CD4-positive, alpha-beta T cell treated with Interleukin-1 beta for 1 hour (primary cell): ENCODE measurements around the gene SOX13.
A peak's percentile ranks its signal among the peaks of the same experiment; 100 is the strongest.
"Not testable (repeated sequence)": the region's sequence is repeated elsewhere in the genome, so short reads cannot be mapped to it uniquely, and the experiment has no call there.

Source experiments
- DNase-seq, 2 donors: peaks; one replicate each; pipeline ENCODE4 v3.0.0-alpha.2; 2020 to 2022

SOX13 gene

DNA sequence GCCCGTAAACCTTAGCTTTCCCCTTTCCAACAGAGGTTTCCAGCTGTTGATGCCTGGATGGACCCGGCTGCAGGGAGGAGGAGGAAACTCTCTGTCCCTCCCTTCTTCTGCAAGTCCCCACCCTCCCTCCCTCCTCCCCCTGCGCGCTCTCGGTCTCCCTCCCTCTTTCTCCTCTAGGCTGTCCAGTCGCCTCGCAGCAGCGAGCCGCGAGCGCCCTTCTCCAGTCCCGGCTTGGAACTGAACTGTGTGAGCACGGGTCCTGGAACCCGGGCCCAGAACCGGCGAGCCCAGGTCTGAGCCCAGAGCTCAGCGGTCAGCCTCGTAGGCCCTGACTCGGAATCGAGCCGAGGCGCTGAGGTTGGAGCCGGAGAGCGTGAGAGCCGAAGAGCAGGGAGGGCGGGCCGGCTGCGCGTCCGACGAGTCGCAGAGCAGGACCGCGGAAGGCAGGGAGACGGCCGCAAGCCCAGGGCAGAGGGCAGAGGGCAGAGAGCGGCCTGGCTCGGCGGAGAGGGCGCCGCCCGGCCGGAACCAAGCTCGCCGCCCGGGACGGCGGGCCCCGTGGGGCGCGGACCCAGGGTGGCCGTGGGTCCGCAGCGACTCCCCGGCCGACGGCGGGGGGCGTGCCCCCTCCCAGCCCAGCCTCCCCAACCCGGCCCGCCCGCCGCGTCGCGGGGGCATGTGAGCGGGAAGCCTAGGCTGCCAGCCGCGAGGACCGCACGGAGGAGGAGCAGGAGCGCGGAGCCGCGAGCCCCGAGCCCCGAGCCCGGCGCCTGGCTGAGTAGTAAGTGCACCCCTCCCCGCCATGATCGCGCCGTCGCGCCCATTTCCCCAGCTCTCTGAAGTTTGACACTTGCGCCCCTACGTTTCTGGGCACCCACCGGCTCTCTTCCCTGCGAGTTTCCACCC, at the start of gene SOX13:
Gene SOX13, plus strand, starts transcription at position 185 of the 906 bp plus-strand sequence. CDS start 39,801 bp downstream, outside the sequence.
- DNase-seq: peak; percentile 30 to 34

DNA sequence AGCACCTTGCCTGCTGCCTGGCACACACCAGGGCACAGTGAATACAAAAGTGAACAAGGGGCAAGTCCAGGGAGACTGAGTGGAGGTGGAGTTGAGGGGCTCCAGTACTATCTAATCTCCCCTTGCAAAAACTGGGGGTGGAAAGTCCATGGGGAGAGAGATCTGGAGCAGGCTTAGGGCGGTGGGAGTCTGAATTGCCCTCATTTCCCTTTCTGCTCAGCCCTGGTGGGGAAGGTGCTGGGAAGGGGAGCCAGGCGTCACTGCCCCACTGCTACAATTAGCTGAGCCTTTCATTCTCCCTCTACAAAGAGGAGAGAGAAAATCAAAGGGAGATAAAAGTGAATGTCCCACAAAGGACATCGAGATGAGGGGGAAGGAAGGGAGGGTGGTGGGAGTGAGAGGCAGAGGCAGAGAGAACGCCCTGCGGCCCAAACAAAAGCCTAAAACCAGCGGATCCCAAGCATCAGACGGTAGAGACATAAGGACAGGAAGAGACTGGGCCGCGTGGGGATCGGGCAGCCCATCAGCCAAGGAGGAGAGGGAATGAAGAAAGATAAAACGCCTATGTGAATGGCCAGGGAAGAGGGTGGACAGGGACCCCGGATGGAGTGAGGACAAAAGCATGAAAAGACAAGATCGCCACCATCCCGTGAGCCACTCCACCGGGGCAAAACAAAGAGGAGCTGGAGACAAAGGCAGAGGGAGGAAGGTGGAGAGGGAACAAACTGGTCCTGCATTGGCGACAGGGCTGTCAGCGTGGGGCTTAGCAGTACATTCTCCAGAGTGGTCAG, 46.8 kb upstream of the SOX13 start:
- DNase-seq: no peak

DNA sequence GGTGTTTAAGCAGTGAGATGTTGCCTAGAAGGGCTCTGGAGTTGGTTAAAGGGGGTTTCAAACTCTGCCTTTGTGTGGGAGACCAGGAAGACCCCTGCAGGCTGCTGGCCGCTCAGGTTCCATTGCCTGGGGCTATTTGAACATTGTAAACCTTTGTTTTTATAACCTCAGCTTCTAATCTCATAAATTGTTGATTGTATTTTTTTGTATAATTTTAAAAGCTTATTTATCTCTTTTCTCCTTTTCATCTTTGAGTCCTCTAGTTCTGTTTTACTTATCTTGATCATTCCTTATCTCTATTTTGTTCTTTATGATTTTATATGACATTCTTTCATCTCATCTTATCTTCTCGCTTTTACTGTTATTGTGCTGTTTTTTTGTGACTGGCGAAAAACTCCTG, 45.5 kb upstream of the SOX13 start:
- DNase-seq: no peak

DNA sequence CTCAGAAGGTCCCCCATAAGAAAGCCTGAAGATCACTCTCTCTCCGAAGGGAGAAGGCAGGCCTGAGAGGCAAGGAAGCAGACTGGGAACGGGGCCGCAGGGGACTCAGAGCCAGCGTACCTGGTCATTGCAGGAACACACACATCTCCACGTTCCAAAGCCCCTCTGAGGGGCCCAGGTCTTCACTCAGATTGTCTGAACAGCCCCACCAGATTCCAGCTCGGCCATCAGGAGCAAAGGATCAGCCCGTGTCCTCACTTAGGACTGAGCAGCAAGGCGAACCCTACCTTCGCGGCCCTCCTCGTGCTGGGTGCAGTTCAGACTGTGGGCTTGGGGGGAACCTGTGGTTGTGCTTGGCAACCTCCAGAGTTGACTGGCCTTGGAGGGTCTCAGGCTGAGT, 43.9 kb upstream of the SOX13 start:
- DNase-seq: no peak

DNA sequence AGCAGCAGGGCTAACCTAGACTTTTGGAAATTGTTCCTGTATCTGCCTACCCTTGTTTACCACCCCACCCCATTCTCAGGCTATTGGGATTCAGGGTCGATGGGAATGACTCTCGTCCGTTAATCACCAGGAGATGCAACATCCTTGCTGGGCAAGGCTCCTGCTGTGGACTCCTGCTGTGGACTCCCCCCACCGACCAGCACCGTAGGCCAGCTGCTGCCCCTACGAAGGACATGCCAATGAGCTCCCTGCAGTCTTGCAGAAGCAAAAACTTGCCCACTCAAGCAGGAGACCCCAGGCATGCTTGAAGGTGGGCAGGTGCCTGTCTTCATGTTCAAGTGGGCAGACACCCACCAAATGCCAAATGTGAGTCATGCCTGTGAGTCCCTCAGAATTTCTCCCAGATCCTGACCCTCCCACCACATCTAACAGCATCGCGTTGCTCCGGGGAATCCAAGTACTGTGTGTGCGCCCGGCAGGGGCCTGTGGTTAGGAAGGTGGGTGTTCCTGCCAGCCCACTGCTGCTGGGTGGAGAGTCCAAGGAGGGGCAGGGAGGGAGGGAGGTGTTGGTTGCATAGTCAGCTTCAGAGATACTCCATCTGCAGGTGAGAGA, 41.7 kb upstream of the SOX13 start:
- no peak for DNase-seq

DNA sequence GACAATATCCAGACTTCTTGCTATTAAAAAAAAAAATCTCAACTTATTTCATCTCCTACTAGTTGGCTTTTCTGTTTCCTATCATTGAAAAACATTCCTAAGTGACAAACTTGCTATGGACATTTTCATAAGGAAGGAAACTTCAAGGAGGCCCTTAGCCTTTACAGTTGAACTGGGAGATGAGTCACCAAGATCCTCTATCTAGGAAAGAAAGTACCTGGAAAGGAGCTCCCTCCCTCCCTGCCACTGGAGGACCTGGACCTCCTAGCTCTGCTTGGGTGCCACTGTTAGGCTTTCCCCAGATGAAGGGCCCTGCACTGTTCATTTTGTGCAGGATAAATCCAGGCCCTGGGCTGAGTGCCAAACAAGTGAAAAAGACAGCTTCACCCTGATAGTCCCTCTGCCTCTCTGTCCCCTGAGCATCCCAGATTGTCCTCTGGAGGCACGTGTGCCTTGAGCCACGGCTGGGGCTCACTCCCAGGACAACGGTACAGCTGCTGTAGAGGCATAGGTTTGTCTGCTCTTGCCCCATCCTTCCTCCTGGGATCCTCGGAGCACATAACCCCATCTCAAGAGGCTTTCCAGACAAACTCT, 40.2 kb upstream of the SOX13 start:
- DNase-seq: no peak

DNA sequence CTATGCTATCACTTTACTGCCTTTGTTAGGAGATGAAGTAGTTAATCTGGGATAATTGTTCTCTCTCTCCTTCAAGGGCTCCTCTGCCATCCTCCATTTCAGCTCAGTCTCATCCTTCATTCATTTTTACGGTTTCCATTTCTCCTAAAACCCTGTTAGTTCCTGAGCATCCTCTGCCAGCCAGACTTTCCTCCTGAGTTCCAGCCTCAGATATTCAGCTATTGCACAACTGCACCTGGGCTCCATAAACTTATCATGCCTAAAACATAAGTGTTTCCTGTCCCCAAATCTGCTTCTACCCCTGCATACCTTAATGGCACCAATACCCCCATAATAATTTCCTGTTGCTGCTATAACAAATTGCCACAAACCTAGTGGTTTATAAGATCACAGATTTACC, 39.6 kb upstream of the SOX13 start:
- no peak for DNase-seq

DNA sequence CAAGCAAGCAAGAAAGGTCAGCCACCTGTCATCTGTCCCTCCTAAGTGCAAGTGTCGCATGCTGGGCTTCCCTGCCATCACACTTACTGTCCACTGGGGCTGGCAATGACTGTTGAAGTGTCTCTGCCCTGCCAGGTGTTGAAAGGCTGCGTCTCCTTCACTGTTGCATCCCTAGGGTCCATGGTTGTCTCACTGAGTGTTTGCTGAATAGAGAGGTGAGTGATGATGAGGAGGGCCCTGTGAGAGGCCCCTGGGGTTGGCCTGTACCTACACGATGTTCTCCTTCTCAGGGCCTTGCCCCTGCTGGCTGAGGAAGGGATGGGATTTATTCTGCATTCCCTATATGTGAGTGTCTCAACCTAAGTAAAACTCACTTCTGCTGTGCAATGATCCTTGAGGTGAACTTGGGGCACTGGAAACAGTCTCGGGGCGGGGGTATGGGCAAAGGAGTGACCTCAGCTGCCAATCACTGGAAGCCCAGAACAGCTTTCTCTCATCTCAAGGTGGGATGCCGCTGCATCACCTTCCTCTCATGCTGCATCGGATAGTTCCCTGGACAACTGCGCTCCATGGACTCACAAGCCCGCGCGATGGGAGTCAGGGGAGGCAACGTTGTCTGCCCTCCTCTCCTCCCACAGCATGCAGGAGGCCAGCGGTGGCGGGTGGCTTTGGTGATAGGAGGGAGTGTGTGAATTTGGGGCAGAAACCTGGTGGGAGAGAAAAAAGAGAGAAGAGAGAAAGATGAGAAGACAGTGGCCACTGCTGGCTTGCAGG, 35.8 kb upstream of the SOX13 start:
- no peak for DNase-seq

DNA sequence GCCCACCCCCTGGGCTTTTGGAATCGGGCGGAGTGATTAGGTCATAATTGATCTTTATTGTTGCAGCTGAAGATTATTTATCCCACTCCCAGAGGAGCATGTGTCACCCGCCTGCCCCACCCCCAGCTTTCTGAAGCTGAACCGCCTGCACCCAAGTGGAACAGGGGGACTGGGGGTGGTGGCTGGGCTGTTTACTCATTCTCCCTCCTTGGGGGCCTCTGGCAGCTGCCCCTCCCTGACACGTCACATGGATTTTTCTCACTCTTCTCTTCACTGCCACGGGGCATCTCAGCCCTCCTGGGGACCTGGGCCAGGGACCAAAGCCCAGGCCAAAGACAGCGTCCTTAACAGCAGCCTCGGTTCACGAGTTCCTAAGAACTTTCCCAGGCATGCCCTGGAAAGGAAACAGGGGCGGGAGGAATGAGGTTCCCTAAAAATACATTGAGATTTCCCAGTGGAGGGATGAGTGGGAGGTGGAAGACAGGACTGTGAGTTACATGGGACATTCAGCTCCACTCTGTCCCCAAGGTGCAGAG, 31.6 kb upstream of the SOX13 start:
- DNase-seq: no peak

DNA sequence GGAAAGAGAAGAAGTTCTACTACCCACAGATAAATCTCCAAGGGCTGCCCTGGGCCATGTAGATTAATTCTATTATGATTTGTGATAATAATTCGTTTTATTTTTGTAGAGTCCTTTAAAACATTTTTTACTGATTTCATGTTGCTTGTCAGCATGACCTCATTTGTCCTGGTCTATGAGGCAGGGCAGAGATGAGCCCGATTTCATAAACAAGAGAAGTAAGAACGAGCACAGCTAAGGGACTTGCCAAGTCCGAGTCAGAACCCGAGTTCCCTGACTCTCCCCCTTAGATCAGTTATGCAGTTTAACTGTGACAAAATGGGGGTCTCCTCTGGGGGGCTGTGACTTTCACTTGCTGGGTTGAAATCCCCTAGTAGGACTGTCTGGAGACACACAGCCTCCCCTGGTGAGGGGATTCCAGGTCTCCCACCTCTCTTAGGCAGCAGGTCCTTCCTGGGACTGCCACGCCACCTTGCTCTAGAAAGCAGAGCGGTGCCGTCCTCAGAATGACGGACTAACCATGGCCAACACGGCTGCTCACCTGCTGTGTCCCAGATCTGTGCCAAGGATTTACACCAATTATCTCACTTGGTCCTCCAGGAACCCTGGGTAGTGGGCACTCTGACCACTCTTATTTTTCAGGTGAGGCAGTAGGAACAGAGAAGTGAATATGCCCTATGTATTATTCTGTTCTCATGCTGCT, 31.0 kb upstream of the SOX13 start:
- DNase-seq: no peak

DNA sequence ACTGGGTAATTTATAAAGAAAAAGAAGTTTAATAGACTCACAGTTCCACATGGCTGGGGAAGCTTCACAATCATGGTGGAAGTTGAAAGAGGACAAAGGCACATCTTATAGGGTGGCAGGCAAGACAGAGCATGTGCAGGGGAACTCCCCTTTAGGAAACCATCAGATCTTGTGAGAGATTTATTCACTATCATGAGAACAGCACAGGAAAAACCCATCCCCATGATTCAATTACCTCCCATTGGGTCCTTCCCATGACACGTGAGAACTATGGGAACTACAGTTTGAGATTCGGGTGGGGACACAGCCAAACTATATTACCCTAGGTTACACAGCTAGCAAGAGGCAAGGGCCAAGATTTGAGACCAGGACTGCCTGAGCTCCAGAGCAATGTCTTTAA, 30.4 kb upstream of the SOX13 start:
- DNase-seq: no peak

DNA sequence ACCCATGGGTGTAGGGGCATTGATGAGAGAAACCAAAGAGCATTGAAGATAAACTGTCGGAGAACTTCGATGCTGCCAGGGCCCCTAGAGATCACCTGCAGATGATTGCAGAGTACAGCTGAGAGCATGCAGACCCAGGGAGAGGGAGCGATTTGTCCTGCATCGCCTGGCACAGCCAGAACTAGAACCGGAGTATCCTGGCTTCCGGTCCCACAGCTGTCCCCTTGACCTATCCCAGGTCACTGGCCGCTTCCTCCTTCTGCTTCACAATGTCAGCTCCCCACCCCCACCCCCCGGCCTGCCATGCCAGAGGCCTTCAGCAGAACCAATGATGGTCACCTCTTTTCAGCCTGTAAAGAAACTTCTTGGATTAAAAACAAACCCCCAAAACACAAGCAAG, 29.2 kb upstream of the SOX13 start:
- DNase-seq: no peak

DNA sequence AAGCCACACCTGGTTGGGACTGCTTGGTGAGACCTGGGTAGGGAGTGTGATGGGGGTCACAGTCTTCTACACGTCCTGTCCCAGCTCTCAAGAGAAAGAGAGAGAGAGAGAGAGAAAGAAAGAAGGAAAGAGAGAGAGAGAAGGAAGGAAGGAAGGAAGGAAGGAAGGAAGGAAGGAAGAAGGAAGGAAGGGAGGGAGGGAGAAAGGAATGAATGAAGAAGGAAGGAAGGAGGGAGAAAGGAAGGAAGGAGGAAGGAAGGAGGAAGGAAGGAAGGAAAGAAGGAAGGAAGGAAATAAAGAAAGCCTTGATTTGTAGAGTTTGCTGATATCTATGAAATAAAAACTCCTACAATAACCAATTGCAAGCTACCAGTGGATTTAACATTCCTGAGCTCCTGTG, 28.5 kb upstream of the SOX13 start:
- no peak for DNase-seq

DNA sequence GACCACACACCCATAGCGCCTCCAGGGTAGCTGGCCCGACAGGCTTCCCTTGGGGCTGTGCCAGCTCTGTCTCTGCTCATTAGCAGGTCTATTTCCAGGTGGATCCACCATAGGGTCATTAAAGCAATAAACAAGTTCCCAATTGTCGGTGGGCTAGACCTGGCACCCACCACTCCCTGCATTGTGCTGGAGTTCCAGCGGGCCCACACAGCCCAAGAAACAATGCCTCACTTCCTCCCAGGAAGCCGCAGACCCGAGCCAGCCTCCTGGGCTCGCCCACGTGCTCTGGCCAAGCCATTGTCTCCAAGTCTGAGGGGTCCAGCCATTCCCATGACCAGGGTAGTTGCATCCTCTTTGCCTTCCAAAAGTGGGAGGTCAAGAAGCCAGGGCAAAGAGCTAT, 27.5 kb upstream of the SOX13 start:
- no peak for DNase-seq

DNA sequence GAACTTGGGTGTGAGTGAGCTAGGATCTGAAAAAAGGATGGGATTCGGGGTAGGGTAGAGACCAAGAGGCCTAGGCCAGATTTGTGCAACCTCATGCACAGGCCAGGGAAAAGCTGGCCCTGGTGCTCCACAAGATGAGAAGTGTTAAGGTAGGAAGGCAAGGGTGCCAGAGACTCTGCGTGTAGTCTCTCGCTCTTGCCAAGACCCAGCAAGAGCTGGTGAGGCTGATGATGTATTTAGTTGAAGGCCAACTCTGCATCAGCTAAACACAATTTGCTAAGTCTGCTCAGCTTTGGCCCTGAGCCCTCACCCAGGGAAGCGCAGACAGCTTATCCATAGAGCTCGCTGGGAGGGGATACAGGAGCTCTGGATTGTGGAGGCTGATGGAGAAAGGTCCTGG, 26.6 kb upstream of the SOX13 start:
- no peak for DNase-seq

DNA sequence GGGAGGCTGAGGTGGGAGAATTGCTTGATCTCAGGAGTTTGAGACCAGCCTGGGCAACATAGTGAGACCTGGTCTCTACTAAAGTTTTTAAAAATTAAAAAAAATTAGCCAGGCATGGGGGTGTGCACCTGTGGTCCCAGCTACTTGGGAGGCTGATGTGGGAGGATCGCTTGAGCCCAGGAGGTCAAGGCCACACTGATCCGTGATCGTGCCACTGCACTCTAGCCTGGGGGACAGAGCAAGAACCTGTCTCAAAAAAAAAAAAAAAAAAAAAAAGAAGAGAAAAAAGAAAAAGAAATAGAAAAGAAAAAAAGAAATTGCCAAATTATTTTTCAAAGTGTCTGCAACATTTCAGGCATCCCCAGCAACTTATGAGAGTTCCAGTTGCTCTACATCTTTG, 24.1 kb upstream of the SOX13 start:
- not testable (repeated sequence) for DNase-seq

DNA sequence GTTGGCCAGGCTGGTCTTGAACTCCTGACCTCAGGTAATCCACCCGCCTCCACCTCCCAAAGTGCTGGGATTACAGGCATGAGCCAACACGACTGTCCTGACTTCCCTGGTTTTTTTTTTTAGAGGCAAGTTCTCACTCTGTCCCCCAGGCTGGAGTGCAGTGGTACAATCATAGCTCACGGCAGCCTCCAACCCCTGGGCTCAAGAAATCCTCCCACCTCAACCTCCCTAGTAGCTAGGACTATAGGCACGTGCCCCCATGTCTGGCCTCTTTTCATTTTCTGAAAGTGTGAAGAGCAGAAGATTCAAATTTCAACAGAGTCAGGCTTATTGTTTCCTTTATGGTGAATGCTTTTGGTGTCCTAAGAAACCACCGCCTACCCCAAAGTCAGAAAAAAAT, 21.7 kb upstream of the SOX13 start:
- no peak for DNase-seq

DNA sequence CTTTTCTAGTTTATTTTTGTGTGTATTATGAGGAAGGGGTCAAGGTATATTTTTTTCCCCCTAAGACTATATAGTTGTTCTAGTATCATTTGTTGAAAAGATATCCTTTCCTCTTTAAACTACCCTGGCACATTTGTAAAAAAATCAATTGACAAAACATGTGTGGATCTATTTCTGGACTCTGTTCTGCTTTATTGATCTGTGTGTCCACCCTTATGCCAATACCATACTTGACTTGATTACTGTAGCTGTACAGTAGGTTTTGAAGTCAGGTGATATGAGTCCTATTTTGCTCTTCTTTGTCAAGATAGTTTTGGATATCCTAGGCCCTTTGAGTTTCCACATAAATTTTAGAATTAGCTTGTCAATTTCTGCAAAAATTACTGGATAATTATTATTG, 21.2 kb upstream of the SOX13 start:
- DNase-seq: no peak

DNA sequence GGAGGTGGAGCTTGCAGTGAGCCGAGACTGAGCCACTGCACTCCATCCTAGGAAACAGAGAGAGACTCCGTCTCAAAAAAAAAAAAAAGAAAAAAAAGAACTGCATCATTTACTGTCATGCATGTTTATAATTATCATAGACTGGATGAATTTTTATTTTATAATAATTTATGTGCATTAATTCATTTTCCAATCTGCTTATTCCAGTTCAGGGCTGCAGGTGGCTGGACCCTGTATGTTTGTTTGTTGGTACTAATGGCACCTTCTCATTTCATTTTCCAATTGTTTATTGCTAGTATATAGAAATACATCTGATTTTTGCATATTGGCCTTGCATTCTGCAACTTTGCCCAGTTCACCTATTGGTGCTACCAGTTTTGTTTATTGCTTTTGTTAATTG, 19.0 kb upstream of the SOX13 start:
- no peak for DNase-seq

DNA sequence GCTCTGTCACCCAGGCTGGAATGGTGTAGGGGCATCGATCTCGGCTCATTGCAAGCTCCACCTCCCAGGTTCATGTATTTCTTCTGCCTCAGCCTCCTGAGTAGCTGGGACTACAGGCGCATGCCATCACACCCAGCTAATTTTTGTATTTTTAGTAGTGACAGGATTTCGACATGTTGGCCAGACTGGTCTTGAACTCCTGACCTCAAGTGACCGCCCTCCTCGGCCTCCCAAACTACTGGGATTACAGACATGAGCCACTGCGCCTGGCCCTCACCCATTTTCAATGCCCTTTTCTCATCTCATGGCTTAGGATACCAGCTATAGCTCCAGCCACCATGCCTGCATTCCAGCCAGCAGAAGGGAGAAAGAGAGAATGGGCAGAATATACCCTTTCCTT, 12.9 kb upstream of the SOX13 start:
- no peak for DNase-seq

DNA sequence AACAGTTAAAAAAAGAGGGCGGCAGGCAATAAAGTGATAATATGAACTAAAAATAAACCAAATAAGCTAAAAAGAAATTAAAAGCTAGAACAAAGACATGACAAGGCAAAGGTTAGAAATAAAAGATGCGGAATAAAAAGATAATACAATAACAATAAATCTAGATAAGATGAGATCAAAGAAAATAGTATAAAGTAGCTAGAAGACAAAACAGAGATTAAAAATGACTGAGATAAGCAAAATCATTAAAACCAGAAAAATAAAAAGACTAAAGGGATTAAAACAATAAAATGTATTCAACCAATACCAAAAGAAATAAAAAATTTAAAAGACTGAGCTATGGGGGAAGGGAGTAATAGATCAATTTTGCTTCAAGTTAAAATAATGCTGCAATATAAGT, 10.8 kb upstream of the SOX13 start:
- DNase-seq: no peak
